NOMO-1 treated with DMSO at 0.1 percent for 48 hours (cell line): Measurements from ENCODE around the gene PLIN3.
"Not testable (repeated sequence)": the region's sequence is repeated elsewhere in the genome, so short reads cannot be mapped to it uniquely, and the experiment has no call there.

Source experiments
- DNase-seq: peaks from one replicate; lab custom pipeline; 2025; ENCODE audit not compliant: unreplicated experiment; lab: John Stamatoyannopoulos, UW

Gene PLIN3

GRCh38 chr19:4891066-4891465 is 23.6 kb upstream of the PLIN3 start:
- DNase-seq, result no peak

- DNase-seq, result no peak
Measured at GRCh38 chr19:4889034-4889815, 21.8 kb upstream of the PLIN3 start.

- not testable (repeated sequence) for DNase-seq
Measured at GRCh38 chr19:4887803-4888202, 20.3 kb upstream of the PLIN3 start.

GRCh38 chr19:4884993-4885392 is 17.5 kb upstream of the PLIN3 start:
- DNase-seq, result not testable (repeated sequence)

- not testable (repeated sequence) for DNase-seq
Measured at GRCh38 chr19:4882874-4883273, 15.4 kb upstream of the PLIN3 start.

- DNase-seq, result no peak
Measured at GRCh38 chr19:4879041-4879440, 11.6 kb upstream of the PLIN3 start.

- DNase-seq, result no peak
Measured at GRCh38 chr19:4878491-4878968, 11.1 kb upstream of the PLIN3 start.

- DNase-seq, result no peak
Measured at GRCh38 chr19:4877753-4878490, 10.5 kb upstream of the PLIN3 start.

- DNase-seq, result no peak
Measured at GRCh38 chr19:4873930-4874329, 6.5 kb upstream of the PLIN3 start.

- no peak for DNase-seq
Measured at GRCh38 chr19:4871711-4872110, 4.2 kb upstream of the PLIN3 start.

GRCh38 chr19:4870025-4870700 is 2.7 kb upstream of the PLIN3 start:
- peak; percentile 94 for DNase-seq

GRCh38 chr19:4868286-4868834 is 893 bp upstream of the PLIN3 start:
- no peak for DNase-seq

- DNase-seq, result peak; percentile 21
Measured at GRCh38 chr19:4866595-4867424, 657 bp downstream of the PLIN3 start.

- DNase-seq, result no peak
Measured at GRCh38 chr19:4861147-4861546, 6.3 kb downstream of the PLIN3 start.

- DNase-seq, result no peak
Measured at GRCh38 chr19:4859697-4860096, 7.8 kb downstream of the PLIN3 start.

- not testable (repeated sequence) for DNase-seq
Measured at GRCh38 chr19:4856468-4856867, 11.0 kb downstream of the PLIN3 start.

GRCh38 chr19:4853506-4853905 is 14.0 kb downstream of the PLIN3 start:
- not testable (repeated sequence) for DNase-seq

- DNase-seq, result no peak
Measured at GRCh38 chr19:4852484-4852883, 15.0 kb downstream of the PLIN3 start.

GRCh38 chr19:4851551-4852290 is 15.7 kb downstream of the PLIN3 start:
- peak; percentile 20 for DNase-seq

- DNase-seq, result no peak
Measured at GRCh38 chr19:4849019-4849418, 18.4 kb downstream of the PLIN3 start.
